UCSD-AML1 (cell line): Measurements from ENCODE around the gene MED13.

Experiments used
- DNase-seq: peaks from one replicate; lab custom pipeline; 2025; ENCODE audit not compliant: unreplicated experiment; lab: John Stamatoyannopoulos, UW

The MED13 gene

GRCh38 chr17:62064791-62065563 lies at the start of gene MED13:
Gene MED13, minus strand, starts transcription at chr17:62065278. Its CDS starts 73 bp downstream, at chr17:62065205.
- peak; percentile 47 for DNase-seq

DNA sequence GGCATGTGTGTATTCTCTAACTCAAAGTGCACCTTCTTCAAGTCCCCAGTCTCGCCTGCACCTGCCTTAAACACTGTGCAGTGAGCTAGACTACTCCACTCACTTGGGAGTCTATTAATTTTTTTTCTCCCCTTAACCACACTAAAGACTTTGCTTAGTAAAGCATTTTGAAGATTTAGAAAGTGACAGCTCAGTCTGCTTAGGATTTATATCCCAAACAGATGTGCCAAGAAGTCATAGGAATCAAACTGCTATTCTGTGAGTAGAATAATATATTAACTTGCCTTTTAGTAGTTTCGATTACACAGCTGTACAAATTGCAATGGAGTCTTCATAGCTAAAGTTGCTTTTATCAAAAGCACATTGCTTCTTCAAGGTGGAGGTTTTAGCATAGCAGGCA lies 47.2 kb upstream of the MED13 start:
- DNase-seq: no peak

DNA sequence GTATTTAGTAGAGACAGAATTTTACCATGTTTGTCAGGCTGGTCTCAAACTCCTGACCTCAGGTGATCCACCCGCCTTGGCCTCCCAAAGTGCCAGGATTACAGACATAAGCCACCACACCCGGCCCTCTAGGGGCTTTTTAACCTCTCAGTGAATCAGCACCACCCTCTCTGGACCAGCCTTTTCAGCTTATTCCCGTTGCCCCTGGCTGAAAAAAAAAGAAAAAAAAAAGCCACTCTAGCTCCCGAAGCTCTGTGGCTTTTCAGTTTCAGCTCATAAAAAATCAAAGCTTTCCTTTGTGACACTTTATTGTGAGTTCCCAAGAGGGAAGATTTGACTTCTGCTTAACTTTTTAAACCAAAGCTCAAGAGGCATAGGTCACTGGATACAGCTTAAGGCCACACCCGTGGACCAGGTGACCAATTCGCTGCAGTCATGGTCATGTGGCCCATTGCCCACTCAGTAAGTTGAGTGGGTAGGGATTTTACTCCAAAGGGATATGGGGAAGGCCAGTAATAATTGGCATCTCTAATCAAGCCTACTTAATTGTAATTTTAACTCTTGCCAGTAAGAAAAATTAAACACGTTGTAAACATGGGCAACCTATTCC lies 46.6 kb upstream of the MED13 start:
- DNase-seq: no peak

- DNase-seq: no peak
These were observed 45.9 kb upstream of the MED13 start for GRCh38 chr17:62110923-62111484.

DNA sequence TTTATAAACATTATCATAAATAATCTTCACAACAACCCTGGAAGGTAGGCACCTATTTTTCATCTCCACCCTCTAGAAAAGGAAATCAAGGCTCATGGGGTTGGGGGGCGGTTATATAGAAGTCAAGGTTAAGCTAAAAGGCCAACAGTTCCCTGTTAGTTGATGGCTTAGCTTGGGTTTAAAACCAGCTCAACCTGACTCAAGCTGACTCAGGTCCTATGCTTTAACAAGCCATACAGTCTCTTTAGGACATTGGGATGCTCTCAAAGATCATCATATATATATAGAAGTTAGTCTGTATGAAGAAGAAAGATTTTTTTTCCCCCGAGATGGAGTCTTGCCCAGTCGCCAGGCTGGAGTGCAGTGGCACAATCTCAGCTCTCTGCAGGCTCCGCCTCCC lies 44.8 kb upstream of the MED13 start:
- no peak for DNase-seq

DNA sequence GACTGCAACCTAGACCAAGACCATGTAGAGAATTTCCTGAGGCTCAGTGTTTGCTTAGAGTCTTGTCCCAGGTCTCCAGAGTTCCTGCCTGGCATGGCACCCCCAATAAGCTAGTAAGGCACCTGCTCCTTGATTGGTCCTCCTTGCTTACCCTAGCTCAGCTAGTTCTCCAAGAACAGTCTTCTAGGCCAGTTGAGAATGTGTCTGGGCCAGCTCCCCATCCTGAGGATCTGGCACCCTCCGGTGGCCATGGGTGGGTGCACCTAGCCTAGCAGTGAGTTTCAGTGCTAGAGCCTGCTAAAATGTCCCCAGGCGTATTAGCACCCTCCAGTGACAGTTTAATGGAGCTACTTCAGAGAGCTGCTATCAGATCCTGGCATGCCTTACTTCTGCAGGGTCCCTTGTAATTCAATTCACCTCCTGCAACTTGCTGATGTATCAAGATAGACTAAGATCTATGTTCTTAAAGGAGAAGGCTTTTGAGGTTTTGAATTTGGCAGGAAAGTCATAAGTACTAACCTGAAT lies 44.4 kb upstream of the MED13 start:
- peak; percentile 76 for DNase-seq

GRCh38 chr17:62105861-62106260 lies 40.8 kb upstream of the MED13 start:
- DNase-seq: no peak

DNA sequence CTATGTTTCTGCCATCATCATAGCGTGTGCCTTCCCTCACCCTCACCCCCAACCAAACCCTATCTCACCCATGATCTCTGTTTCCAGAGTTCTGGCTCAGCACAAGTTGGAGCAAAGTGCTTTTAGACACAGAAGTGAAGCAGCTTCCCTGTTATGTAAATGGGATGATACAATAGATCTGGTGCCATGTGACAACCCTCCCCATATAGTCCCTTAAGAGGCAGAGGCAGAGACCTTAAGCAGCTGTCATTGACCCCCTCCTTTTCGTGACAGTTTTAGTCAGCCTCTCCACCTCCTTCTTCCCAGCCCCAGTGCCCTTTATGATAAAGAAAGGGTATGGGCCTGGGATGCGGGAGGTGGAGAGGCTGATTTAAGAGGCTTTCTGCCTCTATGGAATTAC lies 40.3 kb upstream of the MED13 start:
- no peak for DNase-seq

DNA sequence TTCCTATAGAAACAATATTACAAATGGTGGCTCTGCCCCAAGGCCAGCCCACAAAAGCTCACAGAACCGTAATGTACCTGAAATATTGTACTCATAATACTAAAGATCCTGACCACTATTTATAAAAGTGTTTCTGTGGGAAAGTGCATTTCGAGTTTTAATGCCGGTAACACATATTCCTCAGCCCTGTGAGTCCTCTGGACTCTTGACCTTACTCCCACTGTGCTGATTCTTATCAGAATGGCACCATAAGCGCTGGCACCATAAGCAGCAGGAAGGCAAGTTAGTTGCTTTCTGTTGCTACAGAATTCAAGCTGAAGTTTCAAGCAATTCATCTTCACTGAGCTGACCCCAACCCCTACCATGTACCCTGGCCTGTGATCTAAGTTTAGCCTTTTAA lies 36.4 kb upstream of the MED13 start:
- DNase-seq: no peak

DNA sequence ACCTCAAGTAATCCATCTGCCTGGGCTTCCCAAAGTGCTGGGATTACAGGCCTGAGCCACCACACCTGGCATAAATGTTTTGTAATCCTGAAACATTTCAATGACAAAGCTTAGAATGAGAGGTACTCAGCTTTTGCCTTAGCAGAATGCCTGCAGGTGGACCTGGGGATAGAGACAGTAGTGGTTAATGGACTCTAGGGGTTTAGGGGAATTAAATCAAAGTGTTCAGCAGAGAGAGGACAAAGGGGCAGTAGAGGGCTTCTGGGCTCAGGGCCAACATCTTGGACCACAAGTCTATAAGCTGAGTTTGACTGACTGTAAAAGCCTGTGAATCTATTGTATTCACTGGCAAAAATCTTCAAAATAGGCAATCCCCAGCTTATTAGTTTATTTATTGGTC lies 36.0 kb upstream of the MED13 start:
- no peak for DNase-seq

DNA sequence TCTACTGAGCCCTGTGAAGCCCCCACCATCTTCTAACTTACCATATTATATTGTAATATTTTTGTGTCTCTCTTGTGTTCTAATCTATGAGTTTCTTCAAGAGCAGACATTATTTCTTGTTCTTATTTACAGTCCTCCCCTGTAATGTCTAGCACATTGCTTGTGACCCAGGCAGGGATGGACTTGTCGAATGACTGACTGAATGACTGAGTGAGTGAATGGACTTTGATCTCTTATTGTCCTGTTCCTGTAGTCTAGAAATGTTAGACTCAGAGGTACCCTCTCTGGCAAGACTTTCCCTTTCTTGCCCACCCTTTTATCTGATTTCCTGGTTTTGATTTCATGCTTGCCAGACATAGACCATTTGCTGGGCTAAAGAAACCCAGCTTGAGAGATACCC lies 35.0 kb upstream of the MED13 start:
- no peak for DNase-seq

- no peak for DNase-seq
These were observed 34.5 kb upstream of the MED13 start for GRCh38 chr17:62099532-62099931.

DNA sequence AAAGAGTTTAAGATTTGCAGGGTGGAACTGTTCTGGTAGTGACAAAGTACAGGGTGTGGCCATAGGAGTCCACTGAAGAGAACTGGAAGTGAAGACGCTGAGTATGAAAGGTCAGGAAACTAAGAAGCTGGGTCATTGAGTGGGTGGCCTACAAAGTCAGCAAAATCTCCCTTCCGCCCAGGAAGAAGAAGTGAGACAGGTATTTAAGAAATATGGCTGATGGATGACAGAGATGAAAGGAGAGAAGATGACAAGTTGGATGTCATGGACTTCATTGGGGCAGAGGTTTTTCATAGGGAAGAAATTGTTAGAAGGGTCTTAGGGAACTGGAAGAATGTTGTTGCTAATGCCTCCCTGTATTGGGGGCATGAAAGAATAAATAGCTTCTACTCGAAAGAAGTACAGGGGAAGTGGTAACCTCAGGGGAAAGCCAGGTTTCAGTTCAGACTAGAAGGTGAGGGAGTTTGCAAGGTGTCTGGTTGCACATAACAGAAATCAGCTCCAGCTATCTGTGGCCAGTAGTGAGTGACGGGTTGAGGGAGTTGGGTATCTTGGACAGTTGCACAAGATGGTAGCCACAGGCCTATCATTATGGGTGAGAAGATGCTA lies 33.6 kb upstream of the MED13 start:
- no peak for DNase-seq

DNA sequence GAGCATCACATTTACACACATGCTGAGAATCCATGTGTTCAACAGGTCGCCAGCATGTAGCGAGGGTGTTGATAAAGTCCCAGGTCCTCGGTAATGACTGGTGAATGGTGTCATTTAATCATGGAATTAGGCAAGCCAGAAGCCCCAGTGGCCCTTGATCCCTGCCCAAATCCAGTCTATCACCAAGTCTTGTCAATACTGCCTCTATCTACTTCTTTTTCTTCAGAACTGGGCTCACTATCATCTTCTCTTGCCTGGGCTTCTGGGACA lies 31.3 kb upstream of the MED13 start:
- no peak for DNase-seq

GRCh38 chr17:62094175-62094574 lies 29.1 kb upstream of the MED13 start:
- no peak for DNase-seq

GRCh38 chr17:62093188-62094155 lies 28.4 kb upstream of the MED13 start:
- DNase-seq: no peak

GRCh38 chr17:62092784-62093183 lies 27.7 kb upstream of the MED13 start:
- DNase-seq: no peak

GRCh38 chr17:62091804-62092203 lies 26.7 kb upstream of the MED13 start:
- DNase-seq: no peak

DNA sequence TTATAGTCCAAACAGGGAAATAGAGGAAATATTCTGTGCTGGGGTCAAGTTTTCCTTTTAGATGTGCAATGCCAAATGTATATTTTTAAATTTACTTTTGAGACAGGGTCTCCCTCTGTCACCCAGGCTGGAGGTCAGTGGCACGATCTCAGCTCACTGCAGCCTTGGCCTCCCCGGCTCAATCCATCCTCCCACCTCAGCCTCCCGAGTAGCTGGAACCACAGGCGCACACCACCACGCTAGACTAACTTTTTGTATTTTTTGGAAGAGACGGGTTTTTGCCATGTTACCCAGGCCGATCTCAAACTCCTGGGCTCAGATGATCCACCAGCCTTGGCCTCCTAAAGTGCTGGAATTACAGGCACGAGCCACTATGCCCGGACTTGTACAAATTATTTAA lies 25.8 kb upstream of the MED13 start:
- no peak for DNase-seq

- no peak for DNase-seq
These were observed 25.1 kb upstream of the MED13 start for GRCh38 chr17:62090021-62090824.
